Prostate gland (tissue), 2 donors: ENCODE results near the gene GABRB2. TPM values are rescaled to one million over a fixed set of nuclear protein-coding genes. Genes with fewer than 3 reads are reported as not detected.

Experiments
- DNase-seq: peaks from one replicate; pipeline ENCODE4 v3.0.0-alpha.2; 2019; ENCODE audit warnings: low spot score
- H3K27ac ChIP-seq, 2 donors: fragments of 200-600 bp; sonication (generic); 2 replicates each; pipeline ENCODE4 v1.5.1; 2017 to 2019
- H3K27me3 ChIP-seq: fragments of 200-600 bp; sonication (generic); replicated peaks from 2 replicates; pipeline ENCODE4 v1.5.1; 2019; ENCODE audit not compliant: insufficient read depth
- H3K36me3 ChIP-seq, 2 donors: fragments of 200-600 bp; sonication (generic); 1 replicate in 1 of 2; 2 replicates in 1 of 2; pipeline versions ENCODE4 v1.5.1 to v1.8.1; 2017 to 2019
- H3K4me1 ChIP-seq: fragments of 200-600 bp; sonication (generic); replicated peaks from 2 replicates; pipeline ENCODE4 v1.5.1; 2019
- H3K4me3 ChIP-seq, 2 donors: fragments of 200-600 bp; sonication (generic); 2 replicates each; pipeline ENCODE4 v1.5.1; 2017 to 2019
- H3K9me3 ChIP-seq: fragments of 200-600 bp; sonication (generic); 2 replicates; pipeline ENCODE4 v1.5.1; 2017
- POLR2A ChIP-seq: fragments of 450-650 bp; IDR thresholded peaks from one replicate; pipeline ENCODE4 v1.6.1; 2016; ENCODE audit warnings: antibody characterized with exemption, mild to moderate bottlenecking
- POLR2AphosphoS5 ChIP-seq: sonication (generic); formaldehyde crosslinking; IDR thresholded peaks from one replicate; pipeline ENCODE4 v1.6.1; 2017; ENCODE audit warnings: antibody characterized with exemption
- WGBS: methylation state at CpG from one replicate; pipeline ENCODE4 v1.1.5; 2018; 5-methylcytosine and 5-hydroxymethylcytosine counted together
- intact Hi-C: fragments of 100-400 bp; cut with DNase I; formaldehyde crosslinking; loops from one replicate; pipeline ENCODE4 v1.14.2; 2022
- total RNA-seq, 2 donors: library from RNA; depleted of rRNA; stranded (reverse); fragments of >200 nt; gene quantifications; one replicate each; pipeline ENCODE4 v1.1.0, GENCODE V29; 2016
- TF ChIP-seq, protein P1 (sequence below), 4 experiments: fragments of 200-600 bp in 2 of 4; fragments of 450-650 bp in 2 of 4; sonication (generic) in 2 of 4; IDR thresholded peaks; 1 replicate in 3 of 4; 2 replicates in 1 of 4; pipeline ENCODE4 v1.5.1; 2016 to 2019; ENCODE audit warnings: antibody characterized with exemption in 4 of 4, mild to moderate bottlenecking in 2 of 4, moderate library complexity in 2 of 4

The GABRB2 gene
- total RNA-seq, 2 donors from 2014 or later = 1.1 TPM; not detected in 1

GRCh38 chr5:161385027-161385426 lies 161.5 kb downstream of the GABRB2 start:
- TF ChIP-seq POLR2A (no peak), POLR2AphosphoS5 (no peak)
- TF ChIP-seq, protein P1, sequence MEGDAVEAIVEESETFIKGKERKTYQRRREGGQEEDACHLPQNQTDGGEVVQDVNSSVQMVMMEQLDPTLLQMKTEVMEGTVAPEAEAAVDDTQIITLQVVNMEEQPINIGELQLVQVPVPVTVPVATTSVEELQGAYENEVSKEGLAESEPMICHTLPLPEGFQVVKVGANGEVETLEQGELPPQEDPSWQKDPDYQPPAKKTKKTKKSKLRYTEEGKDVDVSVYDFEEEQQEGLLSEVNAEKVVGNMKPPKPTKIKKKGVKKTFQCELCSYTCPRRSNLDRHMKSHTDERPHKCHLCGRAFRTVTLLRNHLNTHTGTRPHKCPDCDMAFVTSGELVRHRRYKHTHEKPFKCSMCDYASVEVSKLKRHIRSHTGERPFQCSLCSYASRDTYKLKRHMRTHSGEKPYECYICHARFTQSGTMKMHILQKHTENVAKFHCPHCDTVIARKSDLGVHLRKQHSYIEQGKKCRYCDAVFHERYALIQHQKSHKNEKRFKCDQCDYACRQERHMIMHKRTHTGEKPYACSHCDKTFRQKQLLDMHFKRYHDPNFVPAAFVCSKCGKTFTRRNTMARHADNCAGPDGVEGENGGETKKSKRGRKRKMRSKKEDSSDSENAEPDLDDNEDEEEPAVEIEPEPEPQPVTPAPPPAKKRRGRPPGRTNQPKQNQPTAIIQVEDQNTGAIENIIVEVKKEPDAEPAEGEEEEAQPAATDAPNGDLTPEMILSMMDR (IDR thresholded peaks at IDR 0.05) = no peak
- Histone ChIP-seq H3K27me3 (no peaks in the 10 kb centered on the region), H3K9me3 (no peaks in the 10 kb centered on the region), H3K4me3 (no peak overlapping the region), H3K4me1 (no peaks in the 10 kb centered on the region), H3K27ac (no peak overlapping the region), H3K36me3 (no peaks in the 10 kb centered on the region)
- 59% methylated on average over 4 of the region's 4 CpGs for WGBS
- DNase-seq = no peak
- intact Hi-C loops = no loop called here

DNA sequence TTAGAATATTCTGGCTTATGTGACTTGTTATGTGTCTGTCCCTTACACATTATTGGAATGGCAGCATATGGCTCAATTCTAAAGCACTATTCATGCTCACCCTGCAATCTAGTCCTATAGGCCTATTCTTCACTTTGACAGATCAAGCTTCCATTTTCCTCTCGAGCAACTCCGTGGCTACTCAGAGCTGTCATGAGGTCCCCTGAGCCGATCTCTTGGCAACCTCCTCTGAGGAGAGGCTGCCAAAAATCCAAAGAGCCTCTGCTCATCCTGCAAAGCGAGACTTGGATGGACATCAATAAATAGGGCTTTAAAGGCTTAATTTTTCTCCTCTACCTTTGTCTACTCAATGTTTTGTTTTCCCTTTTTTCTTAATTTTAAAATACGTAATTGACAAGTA lies 163.8 kb downstream of the GABRB2 start:
- Histone ChIP-seq H3K9me3 (no peaks in the 10 kb centered on the region), H3K27ac (no peak overlapping the region), H3K4me1 (no peaks in the 10 kb centered on the region), H3K36me3 (no peaks in the 10 kb centered on the region), H3K27me3 (no peaks in the 10 kb centered on the region), H3K4me3 (no peak overlapping the region)
- DNase-seq = no peak
- intact Hi-C loops = no loop called here
- 66% methylated on average over 5 of the region's 5 CpGs for WGBS
- TF ChIP-seq POLR2A (no peak), POLR2AphosphoS5 (no peak)
- TF ChIP-seq, protein P1 (IDR thresholded peaks at IDR 0.05) = no peak

GRCh38 chr5:161380486-161380885 lies 166.0 kb downstream of the GABRB2 start:
- intact Hi-C loops = no loop called here
- 25% methylated on average over 1 of the region's 1 CpG for WGBS
- H3K4me1 ChIP-seq = no peaks in the 10 kb centered on the region

DNA sequence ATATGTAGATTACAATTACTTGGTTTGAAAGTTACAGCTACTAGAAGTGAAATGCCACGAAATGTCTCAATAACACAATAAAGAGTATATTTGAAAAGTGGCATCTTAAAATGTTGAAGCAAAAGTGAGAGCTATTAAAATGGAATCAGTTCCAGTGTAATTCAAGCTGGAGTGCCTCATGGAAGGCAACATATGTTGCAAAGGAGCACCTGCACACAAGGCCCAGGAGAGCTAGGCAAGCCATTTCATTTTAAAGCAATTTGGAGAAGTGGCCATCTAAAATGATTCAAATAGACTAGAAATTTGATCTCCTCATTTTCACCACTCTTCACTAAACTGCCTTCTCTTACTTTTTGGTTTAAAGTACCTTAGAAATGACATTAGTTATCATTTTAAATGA lies 167.8 kb downstream of the GABRB2 start:
- DNase-seq = no peak
- no peaks in the 10 kb centered on the region for H3K9me3 ChIP-seq
- H3K36me3 ChIP-seq = no peaks in the 10 kb centered on the region
- H3K27me3 ChIP-seq = no peaks in the 10 kb centered on the region
- H3K4me1 ChIP-seq = no peaks in the 10 kb centered on the region
- TF ChIP-seq POLR2A (no peak), POLR2AphosphoS5 (no peak)
- TF ChIP-seq, protein P1 (IDR thresholded peaks at IDR 0.05) = no peak
- no peak overlapping the region for H3K4me3 ChIP-seq
- intact Hi-C loops = no loop called here
- 87% methylated on average over 1 of the region's 1 CpG for WGBS
- no peak overlapping the region for H3K27ac ChIP-seq

More at GRCh38 chr5:161380486-161380885, 166.0 kb downstream of the GABRB2 start:
- no peaks in the 10 kb centered on the region for H3K27me3 ChIP-seq
- no peak for TF ChIP-seq POLR2AphosphoS5
- TF ChIP-seq, protein P1 (IDR thresholded peaks at IDR 0.05) = no peak
- no peak for TF ChIP-seq POLR2A
- no peak for DNase-seq
- no peaks in the 10 kb centered on the region for H3K9me3 ChIP-seq
- H3K4me3 ChIP-seq = no peak overlapping the region
- H3K27ac ChIP-seq = no peak overlapping the region
- no peaks in the 10 kb centered on the region for H3K36me3 ChIP-seq

DNA sequence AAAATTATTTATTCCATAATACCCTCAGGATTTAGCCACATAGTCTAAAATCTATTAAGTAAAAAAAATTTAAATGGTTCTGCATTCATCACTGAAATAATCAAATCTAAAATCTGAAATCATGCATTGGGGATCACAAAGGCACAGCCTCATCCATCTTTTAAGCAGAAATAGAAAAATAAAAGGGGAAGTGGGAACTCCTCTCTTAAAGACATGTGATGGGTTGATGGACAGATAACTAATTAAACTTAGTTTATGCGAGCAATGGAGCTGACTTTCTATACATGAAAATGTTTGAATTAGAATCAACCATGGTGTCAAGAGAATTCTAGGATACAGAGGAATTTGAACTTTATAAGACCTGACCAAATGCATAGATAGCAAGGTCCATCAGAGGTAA lies 170.5 kb downstream of the GABRB2 start:
- Histone ChIP-seq H3K27ac (no peak overlapping the region), H3K9me3 (no peaks in the 10 kb centered on the region), H3K36me3 (no peaks in the 10 kb centered on the region), H3K4me3 (no peak overlapping the region), H3K4me1 (no peaks in the 10 kb centered on the region), H3K27me3 (no peaks in the 10 kb centered on the region)
- WGBS = 72% methylated on average over 1 of the region's 1 CpG
- no peak for DNase-seq
- intact Hi-C loops = no loop called here
- TF ChIP-seq POLR2AphosphoS5 = no peak
- TF ChIP-seq, protein P1 (IDR thresholded peaks at IDR 0.05) = no peak
- TF ChIP-seq POLR2A = no peak
